ENCODE measurements around the gene SMTNL2.
"Not testable (repeated sequence)": the region's sequence is repeated elsewhere in the genome, so short reads cannot be mapped to it uniquely, and the experiment has no call there.

Gene SMTNL2

DNA sequence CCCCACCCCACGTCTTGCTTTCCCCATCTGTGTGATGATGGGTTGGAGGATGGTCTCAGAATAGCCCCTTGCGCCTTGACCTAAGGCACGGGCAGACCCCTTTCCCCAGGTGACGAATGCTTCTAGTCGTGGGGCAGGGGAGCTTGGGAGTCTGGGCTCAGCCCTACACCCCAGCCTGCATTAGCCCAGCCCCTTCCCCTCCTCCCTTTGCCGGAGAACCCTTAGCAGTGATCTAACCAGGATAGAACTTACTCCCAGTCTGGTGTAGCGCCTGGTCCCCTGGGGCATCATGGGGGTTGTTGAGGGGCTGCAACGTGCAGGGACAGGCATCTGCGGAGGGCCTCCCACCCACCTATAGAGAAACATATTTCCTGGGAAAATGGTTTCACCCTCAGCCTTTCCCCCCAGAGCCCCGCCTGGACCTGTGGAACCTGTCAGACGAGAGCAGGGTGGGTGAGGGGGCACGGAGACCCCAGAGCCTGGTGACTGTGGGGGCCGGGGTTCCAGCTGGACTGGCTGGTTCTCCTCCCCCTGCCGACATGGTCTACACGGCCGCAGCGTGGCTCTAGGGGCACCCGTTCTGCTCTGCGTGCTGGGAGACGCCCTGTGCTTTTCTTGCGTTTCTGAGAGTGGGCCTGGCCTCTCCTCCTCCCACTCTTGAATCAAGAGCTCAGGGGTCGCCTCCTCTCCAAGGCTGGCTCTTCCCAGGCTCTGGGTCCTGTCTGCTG lies 4.7 kb downstream of the SMTNL2 start:
- FAIRE-seq (no peak), DNase-seq (ENCODE audit: insufficient read length) (no peak)
- TF ChIP-seq POLR2A (IDR thresholded peaks at IDR 0.05; ENCODE audit: low read depth, low read length): no peak
- TF ChIP-seq TAF1 (IDR thresholded peaks at IDR 0.05; ENCODE audit: borderline replicate concordance, low read depth, low read length): no peak
- TF ChIP-seq POLR2AphosphoS5 (IDR thresholded peaks at IDR 0.05; ENCODE audit: low read depth, low read length): no peak

- not testable (repeated sequence) for DNase-seq (ENCODE audit: insufficient read length); FAIRE-seq
These were observed 5.7 kb downstream of the SMTNL2 start for GRCh38 chr17:4590042-4590441.

GRCh38 chr17:4590981-4591453 lies 6.7 kb downstream of the SMTNL2 start:
- no peak for DNase-seq (ENCODE audit: insufficient read length)
- no peak for TF ChIP-seq POLR2AphosphoS5 (IDR thresholded peaks at IDR 0.05; ENCODE audit: low read depth, low read length)
- no peak for TF ChIP-seq POLR2A (IDR thresholded peaks at IDR 0.05; ENCODE audit: low read depth, low read length)
- no peak for TF ChIP-seq TAF1 (IDR thresholded peaks at IDR 0.05; ENCODE audit: borderline replicate concordance, low read depth, low read length)
- no peak for FAIRE-seq

DNA sequence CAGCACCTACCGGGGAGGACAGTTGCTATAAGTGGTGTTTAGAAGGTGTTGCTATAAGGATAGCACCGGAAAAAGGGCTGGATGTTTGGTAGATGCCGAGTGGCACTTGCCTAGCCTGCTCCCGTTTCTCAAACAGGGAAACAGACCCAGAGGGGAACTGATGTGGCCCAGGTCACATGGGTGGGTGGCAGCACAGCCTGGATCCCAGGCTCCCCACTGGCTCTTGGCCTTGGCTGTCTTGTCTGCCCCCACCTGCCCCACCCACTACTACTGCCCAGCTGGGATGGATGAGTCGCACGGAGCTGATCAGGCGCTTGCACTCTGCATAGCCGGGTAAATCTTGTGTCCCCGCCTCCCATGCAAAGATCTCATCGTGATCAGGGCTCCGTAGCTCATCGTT lies 7.2 kb downstream of the SMTNL2 start:
- TF ChIP-seq TAF1 (IDR thresholded peaks at IDR 0.05; ENCODE audit: borderline replicate concordance, low read depth, low read length) (no peak), POLR2A (IDR thresholded peaks at IDR 0.05; ENCODE audit: low read depth, low read length) (no peak), POLR2AphosphoS5 (IDR thresholded peaks at IDR 0.05; ENCODE audit: low read depth, low read length) (no peak)

DNA sequence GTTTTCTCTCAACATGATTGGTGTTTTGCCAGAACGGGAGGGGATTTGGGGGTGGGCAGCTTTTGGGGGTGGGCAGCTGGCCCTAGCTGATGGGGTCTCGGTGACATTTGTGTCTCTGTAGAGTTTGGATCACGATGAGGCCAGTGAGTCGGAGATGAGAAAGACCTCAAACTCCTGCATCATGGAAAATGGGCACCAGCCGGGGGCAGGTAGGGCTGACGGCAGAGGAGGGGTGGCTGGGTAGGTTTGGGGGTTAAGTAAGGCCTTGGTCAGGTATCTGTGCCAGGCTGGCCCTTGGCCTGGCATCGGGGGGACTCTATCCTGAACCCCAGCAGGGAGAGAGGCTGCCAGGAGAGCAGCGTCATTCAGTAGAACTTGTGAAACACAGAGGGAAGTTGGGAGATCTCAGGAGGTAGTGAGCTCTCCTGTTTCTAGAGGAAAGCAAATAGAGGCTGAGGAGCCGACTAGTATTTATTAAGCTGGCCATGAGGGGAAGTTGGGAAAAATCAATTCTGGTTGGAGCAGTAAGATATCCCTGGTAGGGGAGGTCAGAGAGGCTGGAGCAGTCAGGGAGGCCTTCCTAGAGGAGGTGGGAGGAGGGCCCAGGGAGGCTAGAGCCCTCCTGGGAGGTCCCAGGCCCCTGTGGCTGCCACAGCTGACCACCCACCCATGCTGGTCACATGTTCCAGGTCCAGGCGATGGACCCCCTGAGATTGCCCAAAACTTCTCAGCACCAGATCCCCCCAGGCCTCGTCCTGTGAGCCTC lies 8.1 kb downstream of the SMTNL2 start:
- DNase-seq (ENCODE audit: insufficient read length): no peak
- FAIRE-seq: no peak
- no peak for TF ChIP-seq POLR2A (IDR thresholded peaks at IDR 0.05; ENCODE audit: low read depth, low read length)
- no peak for TF ChIP-seq POLR2AphosphoS5 (IDR thresholded peaks at IDR 0.05; ENCODE audit: low read depth, low read length)
- TF ChIP-seq TAF1 (IDR thresholded peaks at IDR 0.05; ENCODE audit: borderline replicate concordance, low read depth, low read length): no peak

More for the DNA sequence above, 7.2 kb downstream of the SMTNL2 start:
- DNase-seq (ENCODE audit: insufficient read length) (no peak), FAIRE-seq (no peak)

DNA sequence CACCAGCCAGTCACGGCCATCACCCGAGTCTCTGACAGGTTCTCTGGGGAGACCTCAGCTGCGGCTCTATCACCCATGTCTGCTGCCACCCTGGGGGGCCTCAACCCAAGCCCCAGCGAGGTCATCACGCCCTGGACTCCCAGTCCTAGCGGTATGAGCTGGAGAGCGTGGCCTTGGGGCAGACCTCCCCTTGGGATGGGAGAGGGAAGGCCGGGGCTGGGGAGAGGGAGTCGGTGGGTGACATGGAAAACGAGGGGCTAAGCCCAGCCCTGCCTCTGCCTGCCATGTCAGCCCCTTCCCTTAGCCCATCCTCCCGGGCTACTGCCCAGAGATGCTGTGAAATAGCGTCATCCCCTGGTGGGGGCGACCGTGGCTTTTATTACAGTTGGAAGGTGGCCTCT lies 8.7 kb downstream of the SMTNL2 start:
- FAIRE-seq (no peak), DNase-seq (ENCODE audit: insufficient read length) (no peak)
- TF ChIP-seq TAF1 (IDR thresholded peaks at IDR 0.05; ENCODE audit: borderline replicate concordance, low read depth, low read length): no peak
- no peak for TF ChIP-seq POLR2A (IDR thresholded peaks at IDR 0.05; ENCODE audit: low read depth, low read length)
- TF ChIP-seq POLR2AphosphoS5 (IDR thresholded peaks at IDR 0.05; ENCODE audit: low read depth, low read length): no peak

DNA sequence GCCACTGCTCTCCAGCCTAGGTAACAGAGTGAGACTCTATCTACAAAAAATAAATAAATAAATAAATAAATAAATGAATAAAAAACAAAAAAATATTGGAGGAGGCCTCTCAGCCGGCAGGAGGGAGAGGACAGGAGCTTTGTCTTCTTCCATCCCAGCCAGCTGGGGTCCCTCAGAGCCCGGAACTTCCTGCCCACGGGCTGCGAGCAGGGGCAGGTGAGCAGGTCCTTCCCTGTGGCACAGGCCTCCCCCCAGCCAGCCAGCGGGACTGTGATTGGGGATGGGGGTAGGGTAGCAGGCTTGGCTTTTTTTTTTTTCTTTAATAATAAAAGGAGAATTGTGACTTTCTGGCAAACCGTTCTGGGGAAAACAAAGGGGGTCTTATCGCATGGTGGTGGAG lies 10.1 kb downstream of the SMTNL2 start:
- DNase-seq (ENCODE audit: insufficient read length) (no peak), FAIRE-seq (no peak)
- TF ChIP-seq POLR2AphosphoS5 (IDR thresholded peaks at IDR 0.05; ENCODE audit: low read depth, low read length) (no peak), TAF1 (IDR thresholded peaks at IDR 0.05; ENCODE audit: borderline replicate concordance, low read depth, low read length) (no peak), POLR2A (IDR thresholded peaks at IDR 0.05; ENCODE audit: low read depth, low read length) (no peak)

DNA sequence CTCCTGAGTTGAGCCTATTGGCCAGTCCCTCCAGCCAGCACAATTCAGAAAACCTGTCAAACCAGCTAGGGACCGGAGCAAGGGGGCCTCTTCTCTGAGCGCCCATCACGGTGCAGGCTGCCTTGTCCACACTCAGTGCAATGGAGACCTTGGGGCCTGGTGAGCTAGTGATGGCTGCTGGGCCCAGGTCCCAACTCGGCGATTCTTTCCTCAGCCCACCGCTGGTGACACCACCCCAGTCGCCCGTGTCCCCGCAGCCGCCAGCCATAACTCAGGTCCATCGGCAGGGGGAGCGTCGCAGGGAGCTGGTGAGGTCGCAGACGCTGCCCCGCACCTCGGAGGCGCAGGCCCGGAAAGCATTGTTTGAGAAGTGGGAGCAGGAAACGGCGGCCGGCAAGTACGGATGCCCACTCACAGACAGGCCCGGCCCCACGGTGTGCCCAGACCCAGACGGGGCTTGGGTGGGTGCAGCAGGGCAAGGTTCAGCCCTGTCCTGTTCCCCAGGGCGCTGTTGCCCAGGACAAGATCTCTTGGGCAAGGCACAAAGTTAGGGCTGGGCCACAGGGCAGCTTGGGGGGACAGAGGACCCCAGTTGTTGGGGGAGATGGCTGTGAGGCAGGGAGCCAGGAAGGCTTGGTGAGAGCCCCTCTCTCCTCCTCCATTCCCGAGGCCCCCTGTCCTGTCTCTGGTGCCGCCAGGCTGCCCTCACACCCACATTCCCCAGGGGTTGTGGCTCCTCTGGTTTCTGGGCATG lies 10.8 kb downstream of the SMTNL2 start:
- peak; percentile 64 for DNase-seq (ENCODE audit: insufficient read length)
- TF ChIP-seq TAF1 (IDR thresholded peaks at IDR 0.05; ENCODE audit: borderline replicate concordance, low read depth, low read length) (no peak), POLR2AphosphoS5 (IDR thresholded peaks at IDR 0.05; ENCODE audit: low read depth, low read length) (no peak), POLR2A (IDR thresholded peaks at IDR 0.05; ENCODE audit: low read depth, low read length) (no peak)
- FAIRE-seq: no peak

DNA sequence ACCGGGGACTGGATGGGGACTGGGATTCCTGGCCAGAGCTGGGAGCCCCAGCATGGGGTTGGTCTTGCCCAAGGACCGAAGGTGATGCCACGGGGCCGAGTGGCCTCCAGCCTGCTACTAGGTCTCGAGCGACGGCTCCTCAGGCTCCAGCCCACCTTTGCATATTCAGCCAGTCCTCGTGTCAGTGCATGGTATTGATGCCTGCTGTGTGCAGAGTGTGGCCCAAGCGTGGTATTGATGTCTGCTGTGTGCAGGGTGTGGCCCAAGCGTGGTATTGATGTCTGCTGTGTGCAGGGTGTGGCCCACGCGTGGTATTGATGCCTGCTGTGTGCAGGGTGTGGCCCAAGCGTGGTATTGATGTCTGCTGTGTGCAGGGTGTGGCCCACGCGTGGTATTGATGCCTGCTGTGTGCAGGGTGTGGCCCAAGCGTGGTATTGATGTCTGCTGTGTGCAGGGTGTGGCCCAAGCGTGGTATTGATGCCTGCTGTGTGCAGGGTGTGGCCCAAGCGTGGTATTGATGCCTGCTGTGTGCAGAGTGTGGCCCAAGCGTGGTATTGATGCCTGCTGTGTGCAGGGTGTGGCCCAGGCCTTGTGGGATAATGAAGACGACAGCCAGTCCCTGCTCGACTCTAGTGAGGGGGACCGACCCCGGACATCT lies 11.5 kb downstream of the SMTNL2 start:
- not testable (repeated sequence) for FAIRE-seq; DNase-seq (ENCODE audit: insufficient read length)

DNA sequence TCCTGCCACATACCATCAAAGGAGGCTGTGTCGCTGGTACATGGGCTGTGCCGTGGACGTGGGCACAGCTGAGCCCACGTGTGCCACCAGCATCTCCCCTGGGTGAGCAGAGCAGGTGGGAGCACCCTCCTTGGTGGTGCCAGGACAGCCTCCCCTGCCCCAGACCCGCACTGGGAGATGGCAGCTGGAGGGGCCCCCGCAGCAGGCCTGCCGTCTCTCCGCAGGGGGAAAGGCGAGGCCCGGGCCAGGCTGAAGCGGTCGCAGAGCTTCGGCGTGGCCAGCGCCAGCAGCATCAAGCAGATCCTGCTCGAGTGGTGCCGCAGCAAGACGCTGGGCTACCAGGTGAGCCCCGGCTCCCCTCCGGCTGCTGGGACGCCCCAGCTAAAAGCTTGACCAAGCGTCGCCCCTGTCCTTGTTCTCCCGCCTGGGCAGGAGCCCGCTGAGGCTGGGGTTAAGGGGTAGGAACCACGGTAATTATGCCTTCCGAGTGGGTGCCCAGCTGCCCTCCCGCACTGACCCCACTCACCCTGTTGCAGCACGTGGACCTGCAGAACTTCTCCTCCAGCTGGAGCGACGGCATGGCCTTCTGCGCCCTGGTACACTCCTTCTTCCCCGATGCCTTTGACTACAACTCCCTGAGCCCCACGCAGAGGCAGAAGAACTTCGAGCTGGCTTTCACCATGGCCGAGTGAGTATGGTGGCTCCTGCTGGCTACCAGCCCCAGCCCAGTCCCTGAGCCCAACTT lies 12.5 kb downstream of the SMTNL2 start:
- DNase-seq (ENCODE audit: insufficient read length) (no peak), FAIRE-seq (no peak)
- TF ChIP-seq POLR2AphosphoS5 (IDR thresholded peaks at IDR 0.05; ENCODE audit: low read depth, low read length): no peak
- no peak for TF ChIP-seq TAF1 (IDR thresholded peaks at IDR 0.05; ENCODE audit: borderline replicate concordance, low read depth, low read length)
- TF ChIP-seq POLR2A (IDR thresholded peaks at IDR 0.05; ENCODE audit: low read depth, low read length): no peak

DNA sequence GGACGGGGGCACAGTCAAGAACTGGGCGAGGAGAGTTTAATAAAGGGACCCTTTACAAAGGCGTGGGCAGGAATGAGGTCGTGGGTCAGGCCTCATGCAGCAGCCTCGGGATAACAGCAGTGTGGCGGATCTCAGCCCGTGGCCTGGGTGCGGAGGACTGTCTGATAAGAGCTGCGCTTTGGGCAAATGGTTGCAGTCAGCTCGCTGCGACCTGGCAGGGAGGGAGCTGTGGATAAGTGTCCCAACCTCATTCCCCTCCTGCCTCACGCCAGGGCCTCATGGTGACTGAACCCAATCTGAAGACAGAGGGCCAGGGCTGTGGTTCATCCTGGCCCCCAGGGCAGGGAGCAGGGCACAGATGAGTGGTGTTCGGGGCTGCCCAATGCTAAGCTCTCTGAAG lies 13.6 kb downstream of the SMTNL2 start:
- no peak for FAIRE-seq
- TF ChIP-seq POLR2A (IDR thresholded peaks at IDR 0.05; ENCODE audit: low read depth, low read length) (no peak), POLR2AphosphoS5 (IDR thresholded peaks at IDR 0.05; ENCODE audit: low read depth, low read length) (no peak), TAF1 (IDR thresholded peaks at IDR 0.05; ENCODE audit: borderline replicate concordance, low read depth, low read length) (no peak)
- DNase-seq (ENCODE audit: insufficient read length): no peak

Measured in GM12892 (cell line).